ENCODE data around the gene ABCC9.

DNA sequence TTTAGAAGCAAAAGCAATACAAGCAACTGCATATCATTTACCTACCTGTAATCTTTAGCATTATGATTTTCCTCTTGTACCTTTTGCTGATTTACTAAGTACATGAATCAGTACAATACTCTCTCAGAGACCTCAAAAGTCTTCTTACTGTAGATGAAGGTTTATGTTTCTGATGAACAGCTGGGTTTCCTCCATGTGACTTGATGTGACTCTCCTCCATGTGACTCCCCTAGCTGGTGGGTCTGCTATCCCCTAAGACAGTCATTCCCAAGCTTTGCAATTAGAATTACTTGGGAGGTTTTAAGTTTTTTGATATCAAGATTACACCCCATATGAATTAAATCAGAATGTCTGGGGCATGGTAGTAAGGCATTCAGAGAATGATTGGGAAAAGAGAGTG lies 32.0 kb upstream of the ABCC9 start:
- TF ChIP-seq, protein P1, sequence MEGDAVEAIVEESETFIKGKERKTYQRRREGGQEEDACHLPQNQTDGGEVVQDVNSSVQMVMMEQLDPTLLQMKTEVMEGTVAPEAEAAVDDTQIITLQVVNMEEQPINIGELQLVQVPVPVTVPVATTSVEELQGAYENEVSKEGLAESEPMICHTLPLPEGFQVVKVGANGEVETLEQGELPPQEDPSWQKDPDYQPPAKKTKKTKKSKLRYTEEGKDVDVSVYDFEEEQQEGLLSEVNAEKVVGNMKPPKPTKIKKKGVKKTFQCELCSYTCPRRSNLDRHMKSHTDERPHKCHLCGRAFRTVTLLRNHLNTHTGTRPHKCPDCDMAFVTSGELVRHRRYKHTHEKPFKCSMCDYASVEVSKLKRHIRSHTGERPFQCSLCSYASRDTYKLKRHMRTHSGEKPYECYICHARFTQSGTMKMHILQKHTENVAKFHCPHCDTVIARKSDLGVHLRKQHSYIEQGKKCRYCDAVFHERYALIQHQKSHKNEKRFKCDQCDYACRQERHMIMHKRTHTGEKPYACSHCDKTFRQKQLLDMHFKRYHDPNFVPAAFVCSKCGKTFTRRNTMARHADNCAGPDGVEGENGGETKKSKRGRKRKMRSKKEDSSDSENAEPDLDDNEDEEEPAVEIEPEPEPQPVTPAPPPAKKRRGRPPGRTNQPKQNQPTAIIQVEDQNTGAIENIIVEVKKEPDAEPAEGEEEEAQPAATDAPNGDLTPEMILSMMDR (IDR thresholded peaks at IDR 0.05), result no peak
- TF ChIP-seq POLR2AphosphoS5 (IDR thresholded peaks at IDR 0.05), result no peak
- TF ChIP-seq EP300 (IDR thresholded peaks at IDR 0.05), result no peak
- no peak for TF ChIP-seq POLR2A (IDR thresholded peaks at IDR 0.05)
